ENCODE measurements around the gene MICAL3.
"Not testable (repeated sequence)": the region's sequence is repeated elsewhere in the genome, so short reads cannot be mapped to it uniquely, and the experiment has no call there.

The MICAL3 gene

GRCh38 chr22:17994424-17995108 is 29.8 kb downstream of the MICAL3 start:
- DNase-seq: no peak

GRCh38 chr22:17992976-17993375 is 31.4 kb downstream of the MICAL3 start:
- not testable (repeated sequence) for DNase-seq

- not testable (repeated sequence) for DNase-seq
These were observed 32.4 kb downstream of the MICAL3 start for GRCh38 chr22:17991992-17992391.

GRCh38 chr22:17990942-17991341 is 33.4 kb downstream of the MICAL3 start:
- DNase-seq: no peak

- no peak for DNase-seq
These were observed 34.2 kb downstream of the MICAL3 start for GRCh38 chr22:17990147-17990546.

GRCh38 chr22:17988800-17989513 is 35.4 kb downstream of the MICAL3 start:
- no peak for DNase-seq

- no peak for DNase-seq
These were observed 38.8 kb downstream of the MICAL3 start for GRCh38 chr22:17985606-17986005.

- not testable (repeated sequence) for DNase-seq
These were observed 39.3 kb downstream of the MICAL3 start for GRCh38 chr22:17985071-17985470.

- no peak for DNase-seq
These were observed 40.2 kb downstream of the MICAL3 start for GRCh38 chr22:17984114-17984513.

GRCh38 chr22:17982572-17983141 is 41.7 kb downstream of the MICAL3 start:
- no peak for DNase-seq

GRCh38 chr22:17981497-17981896 is 42.9 kb downstream of the MICAL3 start:
- DNase-seq: no peak

- no peak for DNase-seq
These were observed 43.7 kb downstream of the MICAL3 start for GRCh38 chr22:17980638-17981051.

- no peak for DNase-seq
These were observed 44.3 kb downstream of the MICAL3 start for GRCh38 chr22:17980015-17980590.

GRCh38 chr22:17978027-17978426 is 46.3 kb downstream of the MICAL3 start:
- DNase-seq: no peak

- DNase-seq: no peak
These were observed 47.0 kb downstream of the MICAL3 start for GRCh38 chr22:17977371-17977770.

GRCh38 chr22:17976121-17976520 is 48.2 kb downstream of the MICAL3 start:
- DNase-seq: no peak

GRCh38 chr22:17974703-17975372 is 49.5 kb downstream of the MICAL3 start:
- DNase-seq: no peak

- no peak for DNase-seq
These were observed 50.3 kb downstream of the MICAL3 start for GRCh38 chr22:17974087-17974486.

GRCh38 chr22:17973217-17973616 is 51.1 kb downstream of the MICAL3 start:
- DNase-seq: no peak

GRCh38 chr22:17972385-17973191 is 51.8 kb downstream of the MICAL3 start:
- DNase-seq: no peak

- no peak for DNase-seq
These were observed 52.6 kb downstream of the MICAL3 start for GRCh38 chr22:17971711-17972110.

- no peak for DNase-seq
These were observed 54.1 kb downstream of the MICAL3 start for GRCh38 chr22:17970201-17970708.

Measured in SHP77 (cell line).